Measurements from ENCODE around the gene SNX5.
A peak's percentile ranks its signal among the peaks of the same experiment; 100 is the strongest.

SNX5 gene

GRCh38 chr20:17969278-17969883 is 787 bp upstream of the SNX5 start:
- H3K27ac ChIP-seq = peak overlapping the region; percentile 100
- TF ChIP-seq CTCF (conservative IDR thresholded peaks at IDR 0.05) = no peak

- no peak for TF ChIP-seq CTCF (conservative IDR thresholded peaks at IDR 0.05)
- peak overlapping the region; percentile 100 for H3K27ac ChIP-seq
Observed at GRCh38 chr20:17967521-17968365, 851 bp downstream of the SNX5 start.

GRCh38 chr20:17966432-17967310 is 1.9 kb downstream of the SNX5 start:
- peak overlapping the region; percentile 100 for H3K27ac ChIP-seq
- peak; percentile 44 for TF ChIP-seq CTCF (conservative IDR thresholded peaks at IDR 0.05)

GRCh38 chr20:17965042-17965697 is 3.4 kb downstream of the SNX5 start:
- peak overlapping the region; percentile 100 for H3K27ac ChIP-seq
- no peak for TF ChIP-seq CTCF (conservative IDR thresholded peaks at IDR 0.05)

GRCh38 chr20:17964632-17965031 is 4.0 kb downstream of the SNX5 start:
- peak overlapping the region; percentile 100; the same call in 1 of the 2 replicates for H3K27ac ChIP-seq
- no peak for TF ChIP-seq CTCF (conservative IDR thresholded peaks at IDR 0.05)

- no peak for TF ChIP-seq CTCF (conservative IDR thresholded peaks at IDR 0.05)
Observed at GRCh38 chr20:17964073-17964472, 4.5 kb downstream of the SNX5 start.

More at GRCh38 chr20:17964073-17964472, 4.5 kb downstream of the SNX5 start:
- peak overlapping the region; percentile 100 for H3K27ac ChIP-seq
